DOHH2 (cell line): ENCODE measurements around the gene ATF6B.

Experiments
- H3F3A ChIP-seq: fragments of 200-600 bp; sonication (generic), shearing (Covaris generic); 2 replicates; pipeline ENCODE4 v1.6.0; 2016; ENCODE audit warnings: antibody characterized with exemption, mild to moderate bottlenecking; ENCODE audit not compliant: control insufficient read depth, insufficient read depth
- H3K27ac ChIP-seq: fragments of 200-600 bp; sonication (generic); 2 replicates; pipeline ENCODE4 v1.5.1; 2014; ENCODE audit warnings: low read depth, mild to moderate bottlenecking, low read length, moderate library complexity
- H3K27me3 ChIP-seq: fragments of 200-600 bp; sonication (generic); 2 replicates; pipeline ENCODE4 v1.6.1; 2014; ENCODE audit warnings: mild to moderate bottlenecking, low read length, mixed read lengths; ENCODE audit not compliant: control insufficient read depth
- H3K36me3 ChIP-seq: fragments of 200-600 bp; sonication (generic); 2 replicates; pipeline ENCODE4 v1.6.1; 2014; ENCODE audit warnings: mild to moderate bottlenecking, low read length, moderate library complexity, mixed read lengths; ENCODE audit not compliant: control insufficient read depth
- H3K4me1 ChIP-seq: fragments of 200-600 bp; sonication (generic); 2 replicates; pipeline ENCODE4 v1.6.1; 2014; ENCODE audit warnings: mild to moderate bottlenecking, low read length, mixed read lengths; ENCODE audit not compliant: control insufficient read depth
- H3K4me2 ChIP-seq: fragments of 200-600 bp; sonication (generic); 2 replicates; pipeline ENCODE4 v1.6.0; 2014; ENCODE audit warnings: mild to moderate bottlenecking, low read length, moderate library complexity
- H3K4me3 ChIP-seq: fragments of 200-600 bp; sonication (generic); 2 replicates; pipeline ENCODE4 v1.5.1; 2014; ENCODE audit warnings: mild to moderate bottlenecking, low read length, mixed read lengths
- H3K79me2 ChIP-seq: fragments of 200-600 bp; sonication (generic); 2 replicates; pipeline ENCODE4 v1.6.1; 2014; ENCODE audit warnings: mild to moderate bottlenecking, low read length, mixed read lengths; ENCODE audit not compliant: control insufficient read depth
- H3K9me2 ChIP-seq: fragments of 200-600 bp; sonication (generic); replicated peaks from 2 replicates; pipeline ENCODE4 v1.6.1; 2014; ENCODE audit warnings: mild to moderate bottlenecking, low read length, mixed read lengths; ENCODE audit not compliant: control insufficient read depth
- H3K9me3 ChIP-seq: fragments of 200-600 bp; sonication (generic); 2 replicates; pipeline ENCODE4 v1.6.1; 2014; ENCODE audit warnings: antibody characterized with exemption, low read length, mixed read lengths; ENCODE audit not compliant: control insufficient read depth, insufficient read depth
- H4K20me1 ChIP-seq: fragments of 200-600 bp; sonication (generic); 2 replicates; pipeline ENCODE4 v1.6.0; 2014; ENCODE audit warnings: low read depth, mild to moderate bottlenecking, antibody characterized with exemption, low read length, moderate library complexity; ENCODE audit not compliant: control insufficient read depth, insufficient read depth
- EZH2phosphoT487 ChIP-seq: fragments of 200-600 bp; sonication (generic); IDR thresholded peaks from 2 replicates; pipeline ENCODE4 v1.6.1; 2017; ENCODE audit warnings: borderline replicate concordance, mild to moderate bottlenecking, antibody characterized with exemption, low read length, moderate library complexity, mixed read lengths
- TF ChIP-seq, protein P1 (sequence below): fragments of 200-600 bp; sonication (generic); IDR thresholded peaks from one replicate; pipeline ENCODE4 v1.5.1; 2014; ENCODE audit warnings: antibody characterized with exemption, mild to moderate bottlenecking, low read depth, low read length; ENCODE audit not compliant: poor library complexity, severe bottlenecking

Gene ATF6B

DNA sequence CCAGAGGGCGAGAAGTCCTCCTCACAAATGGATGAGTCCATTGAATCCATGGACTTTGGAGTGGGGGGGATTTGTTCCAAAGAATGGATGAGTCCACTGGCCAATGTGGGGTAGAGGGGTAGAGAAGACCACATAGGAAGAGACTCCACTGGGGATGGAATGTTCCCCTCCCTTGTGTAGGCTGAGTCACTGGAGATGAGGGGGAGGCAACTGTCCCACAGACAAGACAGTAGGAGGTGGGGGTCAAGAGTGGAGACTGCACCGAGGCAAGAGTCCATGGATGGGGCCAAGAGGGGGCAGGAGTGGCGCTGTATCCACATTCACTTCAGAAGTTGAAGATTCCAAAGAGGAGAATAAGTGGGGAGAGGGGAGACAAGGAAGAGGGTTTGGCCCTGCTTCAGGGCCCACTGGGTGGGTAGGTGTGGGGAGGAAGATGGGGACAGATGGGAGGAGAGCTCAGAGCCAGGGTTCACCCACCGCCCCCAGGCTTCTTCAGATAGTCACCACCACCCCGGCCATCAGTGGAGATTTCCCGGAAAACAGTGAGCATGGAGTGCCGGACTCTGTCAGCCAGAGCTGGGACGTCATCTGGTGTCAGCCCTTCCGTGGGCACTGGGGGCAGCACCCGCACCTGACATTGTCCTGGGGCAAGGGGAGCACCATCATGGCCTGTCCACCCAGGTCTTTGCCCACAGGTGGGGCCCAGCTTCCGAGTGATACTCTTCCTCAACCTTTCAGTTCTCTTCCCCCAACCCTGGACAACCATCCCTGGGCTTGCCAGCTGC, 41.0 kb upstream of the ATF6B start:
- Histone ChIP-seq H3K4me2 (no peak overlapping the region), H3K79me2 (peaks cover 4% of the 10 kb centered on the region; the same call in 1 of the 2 replicates), H3K9me2 (no peaks in the 10 kb centered on the region), H3K4me1 (peaks cover 22% of the 10 kb centered on the region), H3K27ac (no peak overlapping the region), H3K4me3 (no peak overlapping the region), H3K36me3 (peaks cover 42% of the 10 kb centered on the region), H4K20me1 (no peaks in the 10 kb centered on the region), H3F3A (peaks cover 4% of the 10 kb centered on the region; the same call in 1 of the 2 replicates), H3K27me3 (no peaks in the 10 kb centered on the region), H3K9me3 (no peaks in the 10 kb centered on the region)
- TF ChIP-seq, protein P1, sequence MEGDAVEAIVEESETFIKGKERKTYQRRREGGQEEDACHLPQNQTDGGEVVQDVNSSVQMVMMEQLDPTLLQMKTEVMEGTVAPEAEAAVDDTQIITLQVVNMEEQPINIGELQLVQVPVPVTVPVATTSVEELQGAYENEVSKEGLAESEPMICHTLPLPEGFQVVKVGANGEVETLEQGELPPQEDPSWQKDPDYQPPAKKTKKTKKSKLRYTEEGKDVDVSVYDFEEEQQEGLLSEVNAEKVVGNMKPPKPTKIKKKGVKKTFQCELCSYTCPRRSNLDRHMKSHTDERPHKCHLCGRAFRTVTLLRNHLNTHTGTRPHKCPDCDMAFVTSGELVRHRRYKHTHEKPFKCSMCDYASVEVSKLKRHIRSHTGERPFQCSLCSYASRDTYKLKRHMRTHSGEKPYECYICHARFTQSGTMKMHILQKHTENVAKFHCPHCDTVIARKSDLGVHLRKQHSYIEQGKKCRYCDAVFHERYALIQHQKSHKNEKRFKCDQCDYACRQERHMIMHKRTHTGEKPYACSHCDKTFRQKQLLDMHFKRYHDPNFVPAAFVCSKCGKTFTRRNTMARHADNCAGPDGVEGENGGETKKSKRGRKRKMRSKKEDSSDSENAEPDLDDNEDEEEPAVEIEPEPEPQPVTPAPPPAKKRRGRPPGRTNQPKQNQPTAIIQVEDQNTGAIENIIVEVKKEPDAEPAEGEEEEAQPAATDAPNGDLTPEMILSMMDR: no peak
- TF ChIP-seq EZH2phosphoT487: no peak

DNA sequence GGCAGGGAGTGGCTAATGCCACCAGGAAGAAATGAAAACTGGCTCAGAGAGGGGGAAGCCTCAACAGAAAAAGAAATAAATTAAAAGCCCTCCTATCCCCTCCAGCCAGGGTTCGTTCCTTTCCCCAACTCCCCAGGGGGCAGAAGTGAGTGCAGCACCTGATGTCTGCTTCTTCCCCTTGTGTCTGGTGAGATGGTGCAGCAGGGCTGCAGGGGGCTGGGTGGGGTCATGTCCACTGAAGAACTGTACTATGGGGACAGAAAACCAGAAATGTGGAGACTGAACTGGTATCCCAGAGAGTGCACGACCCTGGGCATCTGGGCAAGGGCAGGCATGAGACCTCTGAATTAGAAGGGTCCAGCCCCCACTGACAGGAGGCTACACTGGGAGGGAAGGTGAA, 40.3 kb upstream of the ATF6B start:
- no peak overlapping the region for H3K27ac ChIP-seq
- peaks cover 4% of the 10 kb centered on the region; the same call in 1 of the 2 replicates for H3K79me2 ChIP-seq
- H3K4me2 ChIP-seq: no peak overlapping the region
- H3K4me1 ChIP-seq: peaks cover 17% of the 10 kb centered on the region
- H3K9me2 ChIP-seq: no peaks in the 10 kb centered on the region
- H3K4me3 ChIP-seq: no peak overlapping the region
- no peaks in the 10 kb centered on the region for H3K9me3 ChIP-seq
- H3K27me3 ChIP-seq: no peaks in the 10 kb centered on the region
- H3K36me3 ChIP-seq: peaks cover 42% of the 10 kb centered on the region
- TF ChIP-seq EZH2phosphoT487: no peak
- TF ChIP-seq, protein P1: no peak
- no peaks in the 10 kb centered on the region for H4K20me1 ChIP-seq
- H3F3A ChIP-seq: peaks cover 4% of the 10 kb centered on the region; the same call in 1 of the 2 replicates

DNA sequence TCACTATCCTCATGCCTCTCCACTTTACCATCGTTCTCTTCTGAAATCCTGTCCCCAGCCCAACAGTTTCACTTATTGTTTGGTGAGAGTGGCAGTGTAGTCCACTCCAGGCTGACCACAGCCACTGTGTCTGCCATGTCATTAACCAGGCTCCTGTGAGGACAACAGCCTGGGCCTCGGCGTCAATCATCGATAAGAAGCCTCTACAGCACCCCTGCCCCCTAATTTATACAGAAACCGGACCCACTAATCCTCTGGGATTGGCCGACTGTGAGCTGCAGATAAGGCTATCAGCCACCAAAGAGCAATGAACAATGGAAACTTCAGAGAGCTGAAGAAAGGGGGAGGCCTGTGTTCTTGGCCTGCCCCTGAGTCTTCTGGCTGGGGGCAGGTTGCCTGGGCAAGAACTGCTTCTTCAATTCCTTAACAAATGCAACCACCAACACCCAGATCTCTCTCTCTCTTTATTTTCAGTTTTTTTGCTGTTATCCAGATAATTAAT, 39.8 kb upstream of the ATF6B start:
- H3K9me3 ChIP-seq: no peaks in the 10 kb centered on the region
- no peaks in the 10 kb centered on the region for H4K20me1 ChIP-seq
- H3K9me2 ChIP-seq: no peaks in the 10 kb centered on the region
- H3K4me2 ChIP-seq: no peak overlapping the region
- peaks cover 12% of the 10 kb centered on the region for H3K4me1 ChIP-seq
- TF ChIP-seq, protein P1: no peak
- TF ChIP-seq EZH2phosphoT487: no peak
- H3K4me3 ChIP-seq: no peak overlapping the region
- H3K27ac ChIP-seq: no peak overlapping the region
- no peaks in the 10 kb centered on the region for H3K27me3 ChIP-seq
- H3K79me2 ChIP-seq: no peaks in the 10 kb centered on the region
- peaks cover 44% of the 10 kb centered on the region for H3K36me3 ChIP-seq
- H3F3A ChIP-seq: peaks cover 4% of the 10 kb centered on the region; the same call in 1 of the 2 replicates
